NCI-H1930 (cell line): Measurements from ENCODE around the gene CRYBB3.
A peak's percentile ranks its signal among the peaks of the same experiment; 100 is the strongest.
"Not testable (repeated sequence)": the region's sequence is repeated elsewhere in the genome, so short reads cannot be mapped to it uniquely, and the experiment has no call there.

Source experiments
- DNase-seq, 2 experiments: peaks; one replicate each; lab custom pipeline; 2025; lab: John Stamatoyannopoulos, UW

CRYBB3 gene

DNA sequence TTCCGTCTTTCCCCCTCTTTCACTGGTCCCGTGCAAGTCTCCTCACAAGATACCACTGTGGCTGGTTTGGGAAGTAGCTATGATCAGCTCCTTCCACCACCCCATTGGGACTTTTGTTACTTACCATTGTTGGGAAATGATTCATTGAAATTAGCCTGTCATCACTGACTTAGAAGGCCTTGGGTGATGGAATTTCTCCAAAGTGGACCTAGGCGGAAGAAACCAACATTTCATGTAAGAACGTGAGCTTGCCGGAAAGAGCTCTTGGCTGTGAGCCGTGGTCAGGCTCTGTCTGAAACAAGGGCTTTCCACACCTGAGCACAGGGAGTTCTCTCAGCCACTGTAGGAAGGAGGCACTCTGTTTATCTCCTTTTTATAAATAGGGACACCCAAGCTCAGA lies 23.5 kb upstream of the CRYBB3 start:
- no peak for DNase-seq

DNA sequence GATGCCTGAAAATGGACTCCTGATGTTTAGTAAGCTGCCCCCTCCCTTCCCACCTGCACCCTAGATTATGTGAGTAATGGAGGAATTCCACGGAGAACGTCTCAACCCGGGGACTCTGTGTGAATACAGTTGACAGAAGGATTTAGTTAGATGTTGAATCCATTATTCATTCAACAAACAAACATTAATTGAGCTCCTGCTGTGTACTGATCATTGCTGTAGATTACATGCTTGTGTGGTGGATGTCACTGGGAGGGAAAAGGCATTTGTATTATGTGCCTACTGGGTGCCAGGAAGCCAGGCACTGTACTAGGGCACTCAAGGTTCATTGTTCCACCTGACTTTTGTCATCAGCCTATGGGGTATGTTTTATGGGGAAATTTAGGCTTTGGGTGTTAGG lies 22.9 kb upstream of the CRYBB3 start:
- DNase-seq: no peak

DNA sequence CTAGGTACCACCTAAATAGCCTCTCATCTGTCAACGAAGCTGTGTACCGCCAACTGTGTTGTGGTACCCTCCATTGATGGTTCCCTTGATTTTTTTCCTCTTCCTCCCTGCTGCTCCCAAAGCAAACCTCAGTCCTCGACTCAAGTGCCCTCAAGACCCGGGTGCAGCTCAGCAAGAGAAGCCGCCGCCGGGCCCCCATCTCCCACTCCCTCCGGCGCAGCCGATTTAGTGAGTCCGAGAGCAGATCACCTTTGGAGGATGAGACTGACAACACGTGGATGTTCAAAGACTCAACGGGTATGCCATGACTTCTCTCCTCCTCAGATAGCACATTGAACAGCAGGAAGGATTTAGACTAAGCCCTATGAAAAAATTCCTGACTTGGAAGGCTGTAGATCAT lies 22.4 kb upstream of the CRYBB3 start:
- no peak for DNase-seq

DNA sequence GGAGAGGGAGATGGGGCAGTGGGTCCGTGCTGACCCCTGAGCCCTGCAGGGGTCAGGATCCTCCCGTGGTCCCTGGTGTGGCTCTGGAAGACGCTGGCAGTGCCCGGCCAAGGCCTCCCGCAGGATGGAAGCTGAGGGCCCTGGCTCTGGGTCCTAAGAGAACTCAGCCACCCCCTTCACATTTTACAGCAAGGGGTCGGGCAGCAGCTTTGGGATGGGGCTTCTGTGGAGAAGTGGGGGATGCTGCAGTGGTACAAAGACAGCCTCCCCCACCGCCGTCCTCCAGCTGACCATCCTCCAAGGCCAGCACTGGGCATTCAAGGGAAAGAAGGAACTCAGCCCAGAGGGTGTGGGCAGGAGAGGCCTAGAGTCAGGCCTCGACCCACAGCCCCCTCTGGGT lies 21.8 kb upstream of the CRYBB3 start:
- no peak for DNase-seq

DNA sequence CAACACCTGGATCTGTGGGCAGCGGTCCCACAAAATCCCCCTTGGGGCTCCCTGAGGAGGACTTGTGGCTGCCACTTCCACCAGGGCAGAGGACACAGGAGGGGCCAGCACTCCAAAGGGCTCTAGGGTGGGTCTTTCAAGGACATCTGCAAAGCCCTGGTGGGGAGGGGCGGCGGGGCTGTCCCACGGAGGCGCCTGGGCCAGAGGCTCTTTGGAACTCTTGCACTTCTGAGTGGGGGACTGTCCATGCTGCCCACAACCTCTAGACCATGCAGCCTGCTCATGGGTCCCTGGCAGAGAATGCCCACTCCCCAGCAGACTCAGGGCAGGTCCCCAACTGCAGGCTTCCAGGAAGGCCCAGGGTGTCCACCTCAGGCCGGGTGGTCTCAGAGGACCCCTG lies 21.3 kb upstream of the CRYBB3 start:
- not testable (repeated sequence) for DNase-seq

DNA sequence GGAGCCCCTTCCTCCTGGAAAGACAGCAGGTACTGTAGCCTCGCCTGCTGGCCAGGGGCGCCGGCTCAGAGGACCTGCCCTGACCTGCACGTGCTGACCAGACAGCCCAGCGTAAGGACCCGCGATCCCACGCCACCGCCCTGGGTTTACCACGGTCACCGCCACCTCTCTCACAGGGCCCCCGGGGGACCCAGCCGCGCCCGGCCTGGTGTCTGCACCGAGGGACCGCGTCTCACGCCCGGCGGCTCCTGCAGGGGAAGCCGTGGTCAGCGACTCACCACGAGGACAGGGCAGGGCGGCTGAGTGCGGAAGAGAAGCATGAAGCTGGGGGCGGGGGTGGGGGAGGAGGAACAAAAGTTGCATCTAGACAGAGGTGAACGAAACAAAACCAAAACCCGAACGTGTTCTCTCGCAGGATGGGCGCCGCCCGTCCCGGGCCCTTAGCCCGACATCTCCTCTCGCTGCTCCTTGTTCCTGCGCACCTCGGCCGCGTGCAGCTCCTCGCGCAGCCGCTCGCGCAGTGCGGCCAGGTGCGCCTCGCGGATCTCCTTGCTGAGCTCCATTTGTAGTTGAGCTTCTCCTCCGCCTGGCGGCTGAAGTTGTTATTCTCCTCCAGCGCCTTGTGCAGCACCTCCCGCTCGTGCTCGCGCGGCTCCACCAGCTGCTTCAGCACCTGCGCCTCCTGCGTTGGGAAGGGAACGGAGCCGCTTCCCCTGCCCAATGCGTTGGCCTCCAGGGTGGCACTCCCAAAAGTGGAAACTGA lies 20.6 kb upstream of the CRYBB3 start:
- DNase-seq: not testable (repeated sequence)

DNA sequence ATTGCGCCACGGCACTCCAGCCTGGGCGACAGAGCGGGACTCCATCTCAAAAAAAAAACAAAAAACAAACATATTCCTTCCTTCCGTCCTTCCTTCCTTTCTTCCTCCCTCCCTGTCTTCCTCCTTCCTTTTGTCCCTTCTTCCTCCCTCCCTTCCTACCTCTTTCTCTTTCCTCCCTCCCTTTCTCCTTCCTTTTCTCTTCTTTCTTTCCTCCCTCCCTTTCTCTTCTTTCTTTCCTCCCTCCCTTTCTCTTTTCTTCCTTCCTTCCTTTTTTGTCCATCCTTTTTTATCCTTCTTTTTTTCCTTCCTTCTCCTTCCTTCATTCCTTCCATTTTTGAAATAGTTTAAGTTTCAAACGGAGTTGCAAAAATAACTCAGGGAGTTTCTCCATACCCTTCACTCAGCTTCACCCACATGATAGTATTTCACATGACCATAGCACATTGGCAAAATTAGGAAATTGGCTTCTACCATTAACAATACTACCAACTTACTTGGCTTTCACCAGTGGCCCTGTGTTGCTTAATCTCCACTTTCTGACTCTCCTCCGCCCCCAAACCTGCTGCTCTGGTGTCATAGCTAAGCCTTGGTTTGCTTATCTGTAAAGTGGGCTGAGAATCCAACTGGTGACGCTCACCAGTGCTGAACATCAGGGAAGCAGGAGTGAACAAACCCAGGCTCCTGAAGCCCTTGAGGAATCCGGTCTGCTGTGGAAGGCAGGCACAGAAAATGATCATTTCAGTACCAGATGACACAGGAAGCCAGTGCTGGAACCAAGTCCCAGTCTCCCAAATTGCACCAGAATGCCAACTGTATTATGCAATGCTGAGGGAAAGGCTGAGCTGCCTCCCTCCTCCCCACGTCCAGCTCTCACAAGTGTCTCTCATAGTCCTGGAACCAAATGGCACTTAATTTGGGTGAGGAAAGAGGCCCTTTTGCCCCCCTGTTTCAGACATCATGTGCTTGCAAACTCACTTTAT lies 17.2 kb upstream of the CRYBB3 start:
- no peak for DNase-seq

DNA sequence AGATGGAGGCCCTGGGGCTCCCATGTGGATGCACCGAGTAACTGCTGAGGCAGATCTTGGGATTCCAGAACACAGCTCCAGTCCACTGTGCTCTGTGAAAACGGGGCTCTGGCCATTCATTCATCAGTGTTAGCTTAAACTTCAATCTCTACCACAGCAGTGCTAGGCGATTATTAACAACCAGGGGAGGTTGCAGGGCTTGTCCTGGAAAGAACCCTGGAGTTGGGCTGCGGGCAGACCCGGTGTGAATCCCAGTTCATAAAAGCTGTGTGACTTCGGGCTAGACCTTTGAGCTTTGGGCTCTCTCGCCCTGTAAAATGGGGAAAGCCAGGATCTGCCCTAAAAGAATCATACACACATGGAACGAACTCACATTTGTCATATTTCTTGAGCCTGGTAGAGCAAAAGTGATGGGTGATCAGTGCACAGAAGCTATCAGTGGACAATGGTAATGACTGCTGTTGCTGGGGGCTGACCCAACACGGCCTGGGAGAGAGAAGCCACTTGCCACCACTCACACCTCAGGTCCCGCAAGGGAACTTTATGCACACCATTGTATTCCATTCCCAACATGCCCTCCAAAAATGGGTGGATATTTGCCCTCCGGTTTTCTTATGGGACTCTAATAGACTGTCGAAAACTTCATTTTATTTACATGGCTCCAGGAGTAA lies 15.6 kb upstream of the CRYBB3 start:
- no peak for DNase-seq

DNA sequence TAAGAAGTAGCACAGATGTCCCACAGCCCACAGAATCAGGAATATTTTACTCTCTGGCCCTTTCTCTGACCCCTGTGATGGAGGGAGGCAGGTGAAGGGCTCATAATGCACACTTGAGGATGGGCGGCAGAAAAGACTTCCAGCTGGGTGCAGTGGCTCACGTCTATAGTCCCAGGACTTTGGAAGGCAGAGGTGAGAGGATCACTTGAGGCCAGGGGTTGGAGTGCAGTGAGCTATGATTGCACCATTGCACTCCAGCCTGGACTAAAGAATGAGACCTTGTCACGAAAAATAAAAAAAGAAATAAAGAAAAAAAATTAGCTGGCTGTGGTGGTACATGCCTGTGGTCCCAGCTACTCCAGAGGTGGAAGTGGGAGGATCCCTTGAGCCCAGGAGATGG lies 13.5 kb upstream of the CRYBB3 start:
- DNase-seq: no peak

DNA sequence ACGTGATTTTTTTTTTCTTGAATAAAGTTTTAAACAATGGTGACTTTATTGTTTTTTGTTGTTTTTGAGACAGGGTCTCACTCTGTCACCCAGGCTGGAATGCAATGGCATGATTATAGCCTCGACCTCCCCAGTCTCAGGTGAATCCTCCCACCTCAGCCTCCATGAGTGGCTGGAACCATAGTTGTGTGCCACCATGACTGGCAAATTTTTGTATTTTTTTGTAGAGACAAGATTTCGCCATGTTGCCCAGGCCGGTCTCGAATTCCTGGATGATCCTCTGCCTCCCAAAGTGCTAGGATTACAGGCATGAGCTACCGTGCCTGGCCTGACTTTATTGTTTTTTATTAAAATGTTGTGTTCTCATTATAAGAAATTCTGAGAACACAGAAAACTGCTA lies 12.2 kb upstream of the CRYBB3 start:
- no peak for DNase-seq

DNA sequence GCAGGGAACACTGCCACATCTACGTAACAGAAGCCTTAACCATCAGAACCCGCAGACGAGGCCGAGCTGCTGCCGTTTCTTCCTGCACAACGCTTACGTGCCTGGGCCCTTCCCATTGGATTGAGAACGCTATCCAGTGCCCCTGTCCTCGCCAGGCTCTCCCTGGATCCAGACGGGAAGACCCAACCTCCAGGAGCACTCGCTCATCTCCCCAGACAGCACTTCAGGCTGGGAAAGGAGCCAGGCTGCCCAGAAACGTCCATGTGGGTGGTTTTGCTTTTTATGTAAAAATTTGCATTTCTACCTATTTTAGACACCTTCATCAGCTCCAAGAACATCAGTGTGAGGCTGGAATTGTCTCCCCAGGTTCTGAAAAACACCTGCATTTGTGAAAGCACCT lies 7.3 kb upstream of the CRYBB3 start:
- DNase-seq: no peak

DNA sequence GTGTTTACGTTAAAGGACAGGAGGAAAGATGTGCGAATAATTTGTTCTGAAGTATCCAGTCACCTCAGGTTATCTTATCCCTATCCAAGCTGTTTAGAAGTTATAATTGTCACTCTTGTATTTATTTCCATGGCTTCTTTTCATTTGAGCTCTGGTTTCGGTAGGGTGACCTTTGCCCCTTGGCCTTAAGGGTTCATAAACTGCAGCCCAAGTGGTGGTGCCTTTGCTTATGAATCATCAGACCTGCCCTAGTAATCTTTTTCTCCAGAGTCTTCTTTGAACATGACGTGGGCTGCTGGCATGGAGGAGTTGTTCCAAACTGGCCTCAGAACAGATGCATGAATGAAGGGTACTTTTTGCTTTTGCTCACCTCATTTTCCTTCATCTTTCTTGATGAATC lies 6.5 kb upstream of the CRYBB3 start:
- no peak for DNase-seq

DNA sequence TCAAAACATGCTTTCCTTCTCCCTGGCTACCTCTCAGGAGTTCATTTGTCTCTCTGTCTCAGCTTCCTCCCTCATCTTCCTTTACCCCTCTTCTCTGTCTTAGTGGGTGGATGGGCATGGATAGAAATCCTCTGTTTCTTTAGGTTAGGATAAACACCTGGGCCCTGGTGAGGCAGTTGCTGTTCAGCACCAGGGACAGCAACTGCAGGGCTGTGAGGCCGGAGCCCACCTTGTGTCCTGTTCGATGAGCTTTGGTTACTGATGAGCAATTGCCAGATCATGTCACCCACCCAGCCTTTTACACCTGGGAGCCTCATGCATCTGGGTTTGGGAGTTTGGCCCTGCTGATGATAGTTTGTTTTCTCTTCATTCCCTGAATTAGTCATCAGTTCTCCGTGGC lies 6.1 kb upstream of the CRYBB3 start:
- no peak for DNase-seq

DNA sequence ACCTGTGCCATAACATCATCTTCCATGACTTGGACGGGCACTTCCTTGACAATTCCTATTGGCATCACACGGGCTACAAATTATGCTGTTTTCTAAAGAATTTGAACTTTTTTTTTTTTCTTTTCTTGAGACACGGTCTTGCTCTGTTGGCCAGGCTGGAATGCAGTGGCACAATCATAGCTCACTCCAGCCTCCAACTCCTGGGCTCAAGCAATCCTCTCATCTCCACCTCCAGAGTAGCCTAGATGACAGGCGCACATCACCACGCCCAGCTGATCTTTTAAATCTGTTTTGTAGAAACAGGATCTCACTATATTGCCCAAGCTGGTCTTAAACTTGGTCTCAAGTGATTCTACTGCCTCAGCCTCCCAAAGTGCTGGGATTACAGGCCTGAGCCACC lies 3.3 kb upstream of the CRYBB3 start:
- DNase-seq: no peak

DNA sequence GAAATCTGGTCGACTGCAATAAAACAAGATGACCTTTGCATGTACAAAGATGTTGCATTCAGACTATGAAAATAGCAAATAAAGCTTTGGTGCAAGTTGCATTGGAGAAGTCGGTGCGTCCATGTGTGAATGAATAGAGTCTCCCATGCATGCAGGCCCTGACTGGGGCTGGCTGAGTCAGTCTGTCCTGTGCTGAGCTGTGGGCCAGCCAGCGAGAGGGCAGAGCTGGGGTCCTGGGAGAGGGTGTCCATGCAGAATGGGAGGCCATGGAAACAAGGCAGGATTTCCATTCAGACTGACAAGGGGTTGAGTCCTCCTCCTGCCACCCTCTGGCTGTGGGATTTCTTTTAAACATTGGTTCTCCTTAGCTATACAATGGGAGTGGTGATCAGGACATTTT lies 2.3 kb upstream of the CRYBB3 start:
- DNase-seq: no peak

DNA sequence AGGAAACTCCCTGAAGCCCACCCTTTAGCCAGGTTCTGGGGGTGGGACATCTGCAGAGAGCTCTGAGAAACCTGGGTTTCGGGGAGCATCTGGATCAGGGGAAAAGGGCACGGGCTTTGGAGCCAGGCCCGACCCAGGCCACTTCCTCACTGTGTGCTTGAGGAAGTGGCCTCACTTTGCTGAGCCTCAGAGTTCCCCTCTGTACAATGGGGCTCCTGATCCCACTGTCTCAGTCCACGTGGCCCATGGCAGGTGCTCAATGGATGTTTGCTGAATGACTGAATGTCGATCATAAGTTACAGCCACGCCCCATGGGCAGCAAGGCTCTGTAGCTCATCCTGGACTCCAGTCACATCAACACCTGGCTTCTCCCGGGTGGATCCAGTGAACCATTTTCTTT lies 1.3 kb downstream of the CRYBB3 start:
- no peak for DNase-seq

DNA sequence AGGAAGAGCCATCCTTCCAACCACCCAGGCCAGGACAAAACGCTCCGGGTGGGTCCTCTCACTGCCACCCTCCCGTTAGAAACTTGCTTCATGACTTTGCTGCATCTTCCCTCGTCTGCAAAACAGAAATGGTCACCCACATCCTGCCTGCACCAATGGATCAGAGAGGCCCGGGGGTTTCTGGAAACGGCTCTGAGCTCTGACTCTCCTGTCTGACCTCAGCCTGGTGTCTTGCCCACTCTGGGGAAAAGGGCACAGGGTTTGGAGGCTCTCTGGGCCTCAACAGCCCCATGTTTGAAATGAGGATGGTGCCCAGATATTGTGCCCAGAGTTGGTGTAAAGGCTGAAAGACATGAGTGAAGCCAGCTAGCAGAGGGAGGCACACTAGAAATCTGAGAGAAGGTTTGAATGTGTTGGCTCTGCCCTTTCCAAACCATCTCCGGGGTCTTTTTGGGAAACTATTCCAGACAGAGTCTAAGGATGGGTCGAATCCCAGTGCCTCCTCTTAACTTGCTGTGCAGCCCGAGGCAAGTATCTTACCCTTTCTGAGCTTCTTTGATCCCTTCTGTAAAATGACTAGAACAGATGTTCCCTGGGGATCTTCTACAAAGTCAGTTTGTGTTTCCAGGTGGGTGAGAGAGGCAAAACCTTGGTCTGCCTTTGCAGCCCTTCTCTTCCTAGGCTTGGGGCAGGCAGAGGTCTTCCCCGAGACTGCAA lies 2.1 kb downstream of the CRYBB3 start:
- no peak for DNase-seq

DNA sequence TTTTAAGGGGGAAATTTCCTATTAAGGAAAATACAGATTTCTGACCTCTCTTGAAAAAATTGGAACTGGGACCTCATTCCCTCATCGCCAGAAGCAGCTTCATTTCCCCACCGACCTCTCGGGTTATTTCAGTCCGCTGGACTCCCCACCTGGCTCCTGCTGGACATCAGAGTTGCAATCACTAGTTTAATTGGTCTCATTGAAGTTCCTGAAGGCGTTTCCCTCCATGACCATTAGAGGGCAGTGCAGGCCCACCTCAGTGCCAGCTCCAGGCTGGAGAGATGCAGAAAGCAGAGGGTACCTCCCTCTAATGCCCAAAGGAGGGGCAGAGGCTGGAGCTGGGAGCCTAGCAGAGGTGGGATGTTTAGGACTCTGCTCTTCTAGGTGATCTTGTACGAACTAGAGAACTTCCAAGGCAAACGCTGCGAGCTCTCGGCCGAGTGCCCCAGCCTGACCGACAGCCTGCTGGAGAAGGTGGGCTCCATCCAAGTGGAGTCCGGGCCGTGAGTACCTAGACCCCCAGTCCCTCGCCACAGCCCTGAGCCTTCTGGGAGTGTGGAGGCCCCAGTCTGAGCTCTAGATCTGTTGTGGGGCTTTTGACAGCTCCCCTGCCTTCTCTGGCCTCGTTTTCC lies 2.7 kb downstream of the CRYBB3 start:
- DNase-seq: peak; percentile 30 to 32

DNA sequence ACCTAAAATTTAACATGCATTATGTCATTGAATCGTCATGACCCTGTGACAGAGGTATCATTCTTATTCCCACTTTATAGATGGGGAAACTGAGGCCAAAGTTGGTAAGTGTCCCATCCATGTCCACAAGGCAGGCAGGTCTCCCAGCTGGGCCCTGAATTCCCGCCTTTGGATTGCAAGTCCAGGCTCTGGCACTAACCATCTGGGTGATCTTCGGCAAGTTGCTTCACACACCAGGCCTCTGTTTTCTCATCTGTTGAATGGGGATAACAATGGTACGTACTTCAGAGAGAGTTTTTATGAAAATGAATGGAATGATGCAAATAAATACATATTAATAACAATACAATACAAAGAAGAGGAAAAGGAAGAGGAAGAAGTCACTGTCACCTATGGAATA lies 3.4 kb downstream of the CRYBB3 start:
- DNase-seq: no peak

DNA sequence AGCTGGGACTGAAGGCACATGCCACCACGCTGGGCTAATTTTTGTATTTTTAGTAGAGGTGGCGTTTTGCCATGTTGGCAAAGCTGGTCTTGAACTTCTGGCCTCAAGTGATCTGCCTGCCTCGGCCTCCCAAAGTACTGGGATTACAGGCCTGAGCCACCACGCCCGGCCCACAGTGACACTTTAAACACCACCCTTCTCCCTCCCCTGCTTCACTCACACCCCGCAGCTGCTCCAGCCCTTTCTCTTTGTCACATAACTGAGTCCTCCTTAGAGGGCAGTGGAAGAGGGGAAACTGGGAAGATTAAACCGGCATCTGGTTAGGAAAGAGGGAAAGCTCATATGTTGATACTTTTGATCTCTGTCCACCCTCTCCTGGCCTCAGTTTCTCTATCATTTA lies 4.9 kb downstream of the CRYBB3 start:
- DNase-seq: not testable (repeated sequence)

DNA sequence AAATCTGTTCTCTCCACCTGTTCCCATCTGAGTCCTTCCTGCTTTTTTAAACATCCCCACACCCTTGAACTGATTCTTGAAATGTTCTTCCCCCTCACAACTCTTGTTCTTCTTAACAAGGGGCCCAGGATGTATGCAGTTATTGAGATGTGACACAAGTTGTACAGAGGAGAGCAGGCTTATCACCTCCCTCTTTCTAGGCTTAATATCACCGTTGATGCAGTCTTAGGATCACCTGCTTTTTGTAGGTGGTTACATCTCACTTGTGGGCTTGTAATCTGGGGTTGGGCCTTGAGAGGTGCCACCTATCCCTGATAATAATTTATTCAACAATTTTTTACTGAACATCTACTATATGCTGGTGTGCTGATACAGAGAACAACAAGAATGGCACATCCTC lies 6.2 kb downstream of the CRYBB3 start:
- no peak for DNase-seq

DNA sequence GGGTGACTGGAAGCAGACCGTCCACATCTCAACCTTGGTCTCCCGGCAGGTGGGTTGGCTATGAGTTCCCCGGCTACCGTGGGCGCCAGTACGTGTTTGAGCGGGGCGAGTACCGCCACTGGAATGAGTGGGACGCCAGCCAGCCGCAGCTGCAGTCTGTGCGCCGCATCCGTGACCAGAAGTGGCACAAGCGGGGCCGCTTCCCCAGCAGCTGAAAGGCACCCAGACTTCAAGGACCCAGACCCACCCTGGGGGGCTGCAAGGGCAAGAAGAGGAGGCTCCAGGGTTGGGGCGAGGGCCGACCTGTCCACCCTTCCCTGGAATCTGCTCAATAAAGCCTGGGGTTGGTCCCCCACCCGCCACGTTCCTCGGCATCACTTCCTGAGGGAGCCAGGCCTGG lies 7.3 kb downstream of the CRYBB3 start:
- no peak for DNase-seq
